Choroid plexus epithelial cell (primary cell): Measurements from ENCODE around the gene CHML.
A peak's percentile ranks its signal among the peaks of the same experiment; 100 is the strongest.

Experiments used
- DNase-seq: peaks from one replicate; pipeline ENCODE4 v3.0.0-alpha.2; 2010; ENCODE audit warnings: low read depth
- H3K4me3 ChIP-seq: 2 replicates; pipeline ENCODE4 v1.5.1; 2011; ENCODE audit warnings: low read depth, mild to moderate bottlenecking, control low read depth, low read length, moderate library complexity
- TF ChIP-seq, protein P1 (sequence below): conservative IDR thresholded peaks from 2 replicates; pipeline ENCODE4 v1.5.1; 2011; ENCODE audit warnings: low read depth, mild to moderate bottlenecking, control low read depth, inconsistent platforms, low read length, moderate library complexity

CHML gene

DNA sequence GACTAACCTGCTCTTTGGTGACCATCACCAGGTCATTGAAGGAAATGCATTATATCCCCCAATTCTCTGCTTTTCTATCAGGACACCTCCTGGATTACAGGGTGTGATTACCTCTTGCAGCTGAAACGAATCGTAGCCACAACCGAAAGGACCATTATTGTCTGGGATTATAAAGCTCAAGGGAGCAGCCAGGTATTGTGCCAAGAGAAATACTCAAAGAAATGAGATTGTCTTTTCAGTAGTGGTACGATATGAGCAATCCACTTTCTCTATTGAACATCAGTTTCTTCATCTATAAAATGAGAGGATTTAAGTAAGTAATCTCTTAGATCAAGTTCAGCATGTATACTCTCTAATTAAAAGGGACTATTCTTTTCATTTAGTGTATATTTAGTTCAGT, 39.2 kb upstream of the CHML start:
- no peak overlapping the region for H3K4me3 ChIP-seq
- DNase-seq, result no peak
- TF ChIP-seq, protein P1, sequence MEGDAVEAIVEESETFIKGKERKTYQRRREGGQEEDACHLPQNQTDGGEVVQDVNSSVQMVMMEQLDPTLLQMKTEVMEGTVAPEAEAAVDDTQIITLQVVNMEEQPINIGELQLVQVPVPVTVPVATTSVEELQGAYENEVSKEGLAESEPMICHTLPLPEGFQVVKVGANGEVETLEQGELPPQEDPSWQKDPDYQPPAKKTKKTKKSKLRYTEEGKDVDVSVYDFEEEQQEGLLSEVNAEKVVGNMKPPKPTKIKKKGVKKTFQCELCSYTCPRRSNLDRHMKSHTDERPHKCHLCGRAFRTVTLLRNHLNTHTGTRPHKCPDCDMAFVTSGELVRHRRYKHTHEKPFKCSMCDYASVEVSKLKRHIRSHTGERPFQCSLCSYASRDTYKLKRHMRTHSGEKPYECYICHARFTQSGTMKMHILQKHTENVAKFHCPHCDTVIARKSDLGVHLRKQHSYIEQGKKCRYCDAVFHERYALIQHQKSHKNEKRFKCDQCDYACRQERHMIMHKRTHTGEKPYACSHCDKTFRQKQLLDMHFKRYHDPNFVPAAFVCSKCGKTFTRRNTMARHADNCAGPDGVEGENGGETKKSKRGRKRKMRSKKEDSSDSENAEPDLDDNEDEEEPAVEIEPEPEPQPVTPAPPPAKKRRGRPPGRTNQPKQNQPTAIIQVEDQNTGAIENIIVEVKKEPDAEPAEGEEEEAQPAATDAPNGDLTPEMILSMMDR, result no peak

DNA sequence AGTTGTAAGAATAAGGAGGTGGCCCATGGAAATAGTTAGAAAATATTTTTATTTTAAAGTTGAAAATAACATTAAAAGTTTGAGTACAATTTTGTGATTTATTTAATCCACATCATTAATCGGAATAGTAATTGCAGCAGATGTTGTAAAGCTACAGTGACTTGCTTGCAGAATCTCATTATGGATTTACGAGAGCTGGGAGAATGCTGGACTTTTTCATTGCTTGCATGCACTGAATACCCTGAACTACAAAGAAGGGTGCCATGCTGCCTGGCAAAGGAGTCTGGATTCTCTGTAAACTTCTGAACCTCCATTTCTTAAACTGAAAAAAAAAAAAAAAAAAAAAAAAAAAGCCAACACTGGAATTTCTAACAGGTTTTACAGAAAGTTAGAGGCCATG, 38.4 kb upstream of the CHML start:
- H3K4me3 ChIP-seq, result no peak overlapping the region
- no peak for DNase-seq
- TF ChIP-seq, protein P1, result no peak

DNA sequence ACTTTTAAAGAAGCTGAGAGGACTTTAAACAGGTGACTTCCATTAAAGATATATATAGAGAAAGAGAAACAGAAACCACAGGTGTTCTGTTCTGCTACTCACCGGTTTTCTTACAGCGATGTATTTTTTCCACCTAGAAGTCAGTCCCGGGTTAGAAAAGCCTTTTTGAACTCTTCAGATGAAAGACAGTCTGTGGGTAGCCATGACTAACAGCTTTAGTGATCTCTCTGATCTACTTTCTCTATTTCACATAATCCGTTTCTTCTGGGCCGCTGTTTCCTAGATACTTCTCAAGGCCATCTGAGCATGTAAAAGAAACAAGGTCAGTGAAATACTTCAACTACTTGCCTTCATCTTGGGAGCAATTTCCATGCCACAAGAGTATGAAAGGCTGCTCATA, 37.0 kb upstream of the CHML start:
- no peak overlapping the region for H3K4me3 ChIP-seq
- DNase-seq, result peak; percentile 11
- TF ChIP-seq, protein P1, result no peak

DNA sequence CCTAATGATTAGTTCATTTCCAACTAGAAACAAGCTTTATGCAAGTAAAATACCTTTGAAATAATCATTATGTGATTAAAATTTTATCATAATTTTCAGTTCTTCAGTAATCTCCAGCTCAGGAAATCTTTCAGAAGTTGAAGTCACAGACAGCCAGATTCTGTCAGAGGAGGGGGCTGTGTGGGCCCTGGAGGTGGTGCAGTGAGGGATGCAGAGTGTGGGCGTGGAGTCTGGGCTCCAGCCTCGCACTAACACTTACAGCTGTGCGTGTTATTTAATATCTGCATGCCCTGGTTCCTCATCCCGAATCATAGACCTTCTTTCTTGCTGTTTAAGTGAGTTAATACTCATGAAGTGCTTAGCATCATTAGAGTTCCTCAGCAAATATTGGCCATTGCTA, 35.8 kb upstream of the CHML start:
- no peak overlapping the region for H3K4me3 ChIP-seq
- TF ChIP-seq, protein P1, result no peak
- no peak for DNase-seq

DNA sequence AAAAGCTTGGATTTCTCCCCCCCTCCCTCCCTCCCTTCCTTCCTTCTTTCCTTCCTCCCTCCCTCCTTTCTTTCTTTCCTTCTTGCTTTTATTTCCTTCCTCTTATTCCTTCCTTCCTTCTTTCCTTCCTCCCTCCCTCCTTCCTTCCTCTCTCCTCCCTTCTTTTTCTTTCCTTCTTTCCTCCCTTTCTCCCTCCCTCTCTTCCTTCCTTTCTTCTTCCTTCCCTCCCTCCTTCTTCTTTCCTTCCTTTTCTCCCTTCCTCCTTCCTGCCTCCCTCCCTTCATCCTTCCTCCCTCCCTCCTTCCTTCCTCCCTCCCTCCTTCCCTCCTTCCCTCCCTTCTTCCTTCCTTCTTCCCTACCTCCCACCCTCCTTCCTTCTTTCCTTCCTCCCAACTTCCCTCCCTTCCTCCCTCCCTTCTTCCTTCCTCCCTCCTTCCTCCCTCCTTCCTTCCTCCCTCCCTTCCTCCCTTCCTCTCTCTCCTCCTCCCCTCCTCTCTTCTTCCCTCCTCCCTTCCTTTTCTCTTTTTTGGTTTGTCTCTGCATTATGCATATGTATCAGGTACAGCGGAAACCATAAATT, 34.7 kb upstream of the CHML start:
- no peak for DNase-seq
- no peak overlapping the region for H3K4me3 ChIP-seq
- TF ChIP-seq, protein P1, result no peak

DNA sequence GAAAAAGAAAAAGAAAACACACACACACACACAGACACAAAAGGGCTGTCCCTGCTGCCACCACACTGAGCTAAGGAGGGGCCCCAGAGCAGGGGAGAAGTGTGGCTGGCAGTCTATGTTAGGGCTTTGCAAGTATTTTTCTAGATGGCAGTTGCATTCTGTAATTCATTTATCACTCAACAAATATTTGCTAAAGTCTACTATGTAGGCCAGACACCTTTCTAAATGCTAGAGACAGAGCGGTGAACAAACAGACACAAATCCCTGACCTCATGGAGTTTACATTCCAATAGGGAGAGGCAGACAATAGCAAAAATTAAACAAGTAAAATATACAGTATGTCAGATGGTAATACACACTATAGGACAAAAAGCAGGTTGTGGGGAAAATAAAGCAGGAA, 32.1 kb upstream of the CHML start:
- TF ChIP-seq, protein P1, result no peak
- no peak for DNase-seq
- no peak overlapping the region for H3K4me3 ChIP-seq

DNA sequence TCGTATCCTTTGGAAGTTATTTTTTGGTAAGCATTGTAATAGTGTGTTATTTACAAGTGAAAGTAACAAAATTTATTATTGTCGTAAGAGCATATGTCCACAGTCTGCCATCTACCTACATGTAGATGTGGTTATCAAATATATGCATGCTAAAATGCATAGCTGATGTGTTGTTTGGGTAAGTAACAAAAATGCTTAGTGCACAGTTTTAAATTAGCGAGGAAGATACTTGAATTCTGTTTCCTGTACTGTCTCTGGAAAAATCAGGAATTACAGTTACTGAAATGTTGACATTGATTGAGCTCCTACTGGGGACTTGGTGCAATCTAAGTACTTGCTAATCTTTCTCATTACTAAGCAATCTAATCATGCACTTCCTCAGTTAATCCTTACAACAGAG, 26.2 kb upstream of the CHML start:
- no peak overlapping the region for H3K4me3 ChIP-seq
- TF ChIP-seq, protein P1, result no peak
- DNase-seq, result no peak
